Tibial nerve (tissue), 4 donors: ENCODE results near the gene GOLT1A.

Experiments used
- EP300 ChIP-seq, 2 donors: sonication (generic); formaldehyde crosslinking; IDR thresholded peaks; one replicate each; pipeline ENCODE4 v1.6.1; 2017; ENCODE audit warnings: antibody characterized with exemption in 2 of 2, mild to moderate bottlenecking in 1 of 2
- POLR2A ChIP-seq, 2 donors: fragments of 450-650 bp; IDR thresholded peaks; one replicate each; pipeline ENCODE4 v1.6.1; 2017; ENCODE audit warnings: antibody characterized with exemption in 2 of 2, mild to moderate bottlenecking in 2 of 2, moderate library complexity in 2 of 2
- TF ChIP-seq, protein P1 (sequence below), 5 experiments: fragments of 200-600 bp in 3 of 5; fragments of 450-650 bp in 2 of 5; sonication (generic) in 3 of 5; IDR thresholded peaks; one replicate each; pipeline ENCODE4 v1.5.1; 2016 to 2019; ENCODE audit warnings: antibody characterized with exemption in 5 of 5, mild to moderate bottlenecking in 3 of 5, moderate library complexity in 2 of 5

GRCh38 chr1:204232526-204232925, 18.7 kb upstream of the GOLT1A start:
- TF ChIP-seq POLR2A (IDR thresholded peaks at IDR 0.05) (no peak), EP300 (IDR thresholded peaks at IDR 0.05) (no peak)
- TF ChIP-seq, protein P1, sequence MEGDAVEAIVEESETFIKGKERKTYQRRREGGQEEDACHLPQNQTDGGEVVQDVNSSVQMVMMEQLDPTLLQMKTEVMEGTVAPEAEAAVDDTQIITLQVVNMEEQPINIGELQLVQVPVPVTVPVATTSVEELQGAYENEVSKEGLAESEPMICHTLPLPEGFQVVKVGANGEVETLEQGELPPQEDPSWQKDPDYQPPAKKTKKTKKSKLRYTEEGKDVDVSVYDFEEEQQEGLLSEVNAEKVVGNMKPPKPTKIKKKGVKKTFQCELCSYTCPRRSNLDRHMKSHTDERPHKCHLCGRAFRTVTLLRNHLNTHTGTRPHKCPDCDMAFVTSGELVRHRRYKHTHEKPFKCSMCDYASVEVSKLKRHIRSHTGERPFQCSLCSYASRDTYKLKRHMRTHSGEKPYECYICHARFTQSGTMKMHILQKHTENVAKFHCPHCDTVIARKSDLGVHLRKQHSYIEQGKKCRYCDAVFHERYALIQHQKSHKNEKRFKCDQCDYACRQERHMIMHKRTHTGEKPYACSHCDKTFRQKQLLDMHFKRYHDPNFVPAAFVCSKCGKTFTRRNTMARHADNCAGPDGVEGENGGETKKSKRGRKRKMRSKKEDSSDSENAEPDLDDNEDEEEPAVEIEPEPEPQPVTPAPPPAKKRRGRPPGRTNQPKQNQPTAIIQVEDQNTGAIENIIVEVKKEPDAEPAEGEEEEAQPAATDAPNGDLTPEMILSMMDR (IDR thresholded peaks at IDR 0.05) = no peak
